Stimulated activated CD8-positive, alpha-beta memory T cell treated with anti-CD3 and anti-CD28 coated beads, Interleukin-4, amount 100 ng/mL, for 24 hours (primary cell): ENCODE measurements around the gene BSG.
"Not testable (repeated sequence)": the region's sequence is repeated elsewhere in the genome, so short reads cannot be mapped to it uniquely, and the experiment has no call there.

Experiments used
- DNase-seq: peaks from one replicate; pipeline ENCODE4 v3.0.0-alpha.2; 2020; ENCODE audit warnings: low read depth

BSG gene

DNA sequence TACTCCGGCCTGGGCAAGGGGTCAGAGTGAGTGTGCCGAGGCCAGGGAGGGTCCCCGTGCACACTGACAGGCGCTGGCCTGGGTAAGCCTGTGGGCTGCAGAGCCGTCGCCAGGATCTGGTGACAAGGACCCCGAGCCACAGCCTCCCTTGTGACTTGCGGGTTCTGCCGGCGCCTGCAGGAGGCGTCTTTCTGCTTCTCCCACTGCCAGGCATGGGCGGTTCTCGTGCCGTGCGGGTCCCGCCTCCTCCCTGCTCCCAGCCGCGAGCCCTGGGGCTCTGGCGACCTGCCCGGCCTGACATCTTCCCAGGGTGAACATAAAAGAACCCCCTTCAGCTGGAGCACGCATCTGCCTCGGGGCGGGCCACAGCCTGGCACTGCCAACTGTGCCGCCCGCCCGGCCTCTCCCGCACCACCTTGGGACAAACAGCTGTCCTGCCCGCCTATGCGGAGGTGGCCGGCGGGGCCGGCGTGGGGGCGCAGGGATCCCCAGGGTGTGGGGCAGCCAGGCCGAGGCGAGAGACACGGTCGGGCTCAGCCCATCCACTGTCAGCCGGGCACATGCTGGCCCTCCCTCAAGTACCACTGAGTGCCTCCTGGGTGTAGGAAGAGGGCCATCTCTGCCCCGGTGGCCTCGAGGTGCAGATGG, 15.8 kb downstream of the BSG start:
- DNase-seq = peak; percentile 45

DNA sequence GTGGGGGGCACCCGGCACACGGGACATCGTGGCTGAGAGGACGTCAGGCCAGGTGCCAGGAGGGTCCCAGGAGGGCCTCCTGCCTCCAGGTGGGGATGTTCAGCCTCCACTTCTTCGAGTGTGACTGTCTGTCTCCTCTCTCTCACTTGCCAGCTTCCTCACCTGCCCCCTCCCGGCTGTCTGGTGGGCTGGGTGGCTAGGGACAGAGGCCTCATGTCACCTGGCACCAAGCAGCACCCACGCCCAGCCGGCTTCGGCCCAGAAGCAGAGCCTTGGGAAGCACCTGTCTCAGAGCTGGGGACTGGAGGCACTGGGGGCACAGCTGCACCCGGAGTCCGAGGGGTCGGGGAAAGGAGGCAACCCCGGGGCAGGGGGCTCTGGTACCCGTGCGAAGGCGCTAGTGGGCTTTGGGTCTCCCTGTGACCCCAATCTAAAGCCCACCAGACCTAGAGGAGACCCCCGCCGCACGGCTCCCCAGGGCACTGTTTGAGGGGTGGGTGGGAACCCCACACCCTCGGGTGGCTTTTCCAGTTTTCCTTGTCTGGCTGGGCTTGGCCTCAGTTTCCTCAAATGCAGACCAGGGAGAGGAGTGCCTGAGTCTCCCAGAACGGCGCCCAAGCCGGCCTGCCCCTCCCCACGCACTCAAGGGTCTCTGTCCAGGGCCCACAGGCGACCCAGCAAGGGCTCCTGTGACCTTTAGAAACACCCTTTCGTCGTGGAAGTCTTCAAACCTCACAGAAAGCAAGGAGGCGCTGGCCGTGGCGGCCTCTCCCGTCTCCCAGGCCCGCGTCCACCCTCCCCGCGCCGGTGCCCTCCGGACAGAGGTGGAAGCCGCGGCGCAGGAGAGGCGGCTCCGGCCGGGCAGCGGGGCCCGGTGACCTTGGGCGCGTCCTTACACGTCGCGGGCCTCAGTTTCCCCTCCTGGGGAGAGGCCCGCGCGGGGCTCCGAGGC, 16.6 kb downstream of the BSG start:
- no peak for DNase-seq

DNA sequence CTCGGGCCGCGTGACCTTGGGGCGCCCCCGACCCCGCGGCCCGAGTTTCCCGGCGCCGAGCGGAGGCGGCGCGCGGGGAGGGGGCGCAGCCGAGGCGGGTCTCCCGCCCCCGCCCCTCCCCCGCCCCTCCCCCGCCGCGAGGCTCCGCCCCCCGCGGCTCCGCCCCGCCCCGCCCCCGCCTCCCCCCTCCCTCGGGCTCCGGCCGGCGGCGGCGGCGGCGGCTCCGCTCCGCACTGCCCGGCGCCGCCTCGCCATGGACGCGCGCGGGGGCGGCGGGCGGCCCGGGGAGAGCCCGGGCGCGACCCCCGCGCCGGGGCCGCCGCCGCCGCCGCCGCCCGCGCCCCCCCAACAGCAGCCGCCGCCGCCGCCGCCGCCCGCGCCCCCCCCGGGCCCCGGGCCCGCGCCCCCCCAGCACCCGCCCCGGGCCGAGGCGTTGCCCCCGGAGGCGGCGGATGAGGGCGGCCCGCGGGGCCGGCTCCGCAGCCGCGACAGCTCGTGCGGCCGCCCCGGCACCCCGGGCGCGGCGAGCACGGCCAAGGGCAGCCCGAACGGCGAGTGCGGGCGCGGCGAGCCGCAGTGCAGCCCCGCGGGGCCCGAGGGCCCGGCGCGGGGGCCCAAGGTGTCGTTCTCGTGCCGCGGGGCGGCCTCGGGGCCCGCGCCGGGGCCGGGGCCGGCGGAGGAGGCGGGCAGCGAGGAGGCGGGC, 17.4 kb downstream of the BSG start, which contains the start of gene HCN2:
TSS of gene HCN2 (plus strand) at position 189 of the 703 bp plus-strand sequence. CDS start at position 254, 65 bp downstream.
- DNase-seq = no peak

DNA sequence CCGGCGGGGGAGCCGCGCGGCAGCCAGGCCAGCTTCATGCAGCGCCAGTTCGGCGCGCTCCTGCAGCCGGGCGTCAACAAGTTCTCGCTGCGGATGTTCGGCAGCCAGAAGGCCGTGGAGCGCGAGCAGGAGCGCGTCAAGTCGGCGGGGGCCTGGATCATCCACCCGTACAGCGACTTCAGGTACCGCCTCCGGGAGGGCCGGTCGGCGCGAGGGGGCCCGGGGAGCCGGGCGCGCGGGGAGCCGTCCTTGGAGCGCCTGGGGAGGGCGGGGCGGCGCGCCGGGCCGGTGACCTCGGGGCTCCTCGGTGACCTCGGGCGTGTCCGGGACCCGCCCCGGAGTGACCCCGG, 18.0 kb downstream of the BSG start:
- DNase-seq = no peak

DNA sequence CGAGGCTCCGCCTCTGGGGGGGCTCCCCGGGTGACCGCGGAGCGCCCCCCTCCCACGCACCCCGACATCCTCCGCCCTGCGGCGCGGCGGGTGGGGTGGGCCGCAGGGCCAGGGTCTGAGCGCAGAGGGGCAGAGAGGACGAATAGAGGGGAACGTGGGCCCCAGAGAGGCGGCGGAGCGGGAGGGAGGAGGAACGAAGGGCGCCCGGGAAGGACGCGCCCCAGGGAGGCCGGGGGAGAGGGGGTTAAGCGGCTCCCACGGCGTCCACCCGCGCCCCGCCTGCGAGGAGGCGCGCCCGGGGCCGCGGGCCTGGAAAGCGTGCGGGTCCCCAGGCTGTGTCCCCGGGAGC, 18.3 kb downstream of the BSG start:
- no peak for DNase-seq

DNA sequence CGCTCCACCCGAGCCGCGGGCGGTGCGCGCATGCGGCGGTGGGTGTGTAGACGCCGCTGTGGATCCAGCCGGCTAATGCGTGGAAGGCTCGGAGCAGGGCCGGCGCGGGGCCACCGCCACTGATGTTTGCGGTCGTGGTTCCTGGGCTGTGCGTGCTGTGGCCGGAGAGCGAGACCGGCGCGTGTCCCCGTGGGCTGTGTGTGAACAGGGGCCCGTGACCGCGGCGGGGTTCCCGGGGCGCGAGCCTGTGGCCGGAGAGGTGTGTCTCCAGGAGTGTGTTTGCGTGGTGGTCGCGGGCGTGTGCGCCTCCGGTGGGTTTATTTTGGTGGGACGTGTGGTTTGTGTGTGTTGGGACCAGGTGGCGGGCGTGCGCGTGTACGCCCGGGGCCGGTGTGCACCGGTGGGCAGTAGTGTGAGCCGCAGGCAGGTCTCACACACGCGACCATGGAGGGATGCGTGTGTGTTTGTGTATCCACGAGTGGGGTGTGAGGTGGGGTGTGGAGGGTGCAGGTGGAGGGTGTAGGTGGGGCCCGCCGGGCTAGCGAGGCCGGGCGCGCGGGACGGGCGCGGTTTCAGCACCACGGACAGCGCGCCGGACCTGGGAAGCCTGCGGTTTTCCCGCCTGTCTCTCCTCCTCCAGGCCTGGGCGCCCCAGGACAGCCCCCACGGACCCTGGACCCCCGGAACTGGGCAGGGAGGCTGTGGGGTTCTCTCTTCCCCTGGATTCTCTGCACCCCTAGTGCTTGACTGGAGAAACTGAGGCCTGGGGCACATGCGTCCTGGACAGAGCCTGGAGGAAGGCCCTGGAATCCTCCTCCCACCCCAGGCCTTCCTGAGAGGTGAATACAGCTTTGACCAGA, 18.9 kb downstream of the BSG start:
- DNase-seq = no peak

DNA sequence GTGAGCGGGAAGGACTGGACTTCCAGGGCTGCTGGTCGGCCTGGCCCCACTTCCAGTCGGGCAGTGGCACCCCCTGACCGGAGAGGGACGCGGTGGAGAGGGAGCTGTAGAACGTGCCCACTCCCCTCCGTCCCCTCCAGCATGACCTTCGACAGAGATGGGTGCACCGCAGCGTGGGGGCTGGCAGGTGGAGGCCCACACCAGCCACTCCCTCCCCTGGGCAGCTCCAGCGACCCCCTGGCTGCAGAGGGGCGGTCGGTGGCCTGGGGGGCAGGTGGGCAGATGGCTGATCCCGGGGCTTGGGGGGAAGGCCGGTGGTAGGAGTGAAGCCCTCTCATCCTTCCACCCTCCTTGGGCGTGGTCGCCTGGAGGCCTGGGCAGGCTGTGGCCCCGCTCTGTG, 19.7 kb downstream of the BSG start:
- DNase-seq = no peak

DNA sequence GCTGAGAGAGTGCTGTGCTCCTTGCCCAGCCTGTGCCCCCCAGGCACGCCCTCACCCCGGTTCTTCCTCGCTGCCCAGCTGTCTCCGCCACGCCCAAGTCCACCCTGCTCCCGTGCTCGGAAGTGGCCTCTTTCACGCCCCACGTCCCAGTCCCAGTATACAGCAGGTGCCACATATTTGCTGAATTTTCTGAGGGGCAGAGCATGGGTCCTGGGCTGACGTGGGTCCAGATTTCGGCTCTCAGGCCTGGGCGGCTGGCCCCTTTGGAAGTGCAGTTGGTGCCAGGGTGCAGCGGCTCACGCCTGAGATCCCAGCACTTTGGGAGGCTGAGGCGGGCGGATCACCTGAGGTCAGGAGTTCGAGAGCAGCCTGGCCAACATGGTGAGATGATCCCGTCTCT, 20.7 kb downstream of the BSG start:
- no peak for DNase-seq

DNA sequence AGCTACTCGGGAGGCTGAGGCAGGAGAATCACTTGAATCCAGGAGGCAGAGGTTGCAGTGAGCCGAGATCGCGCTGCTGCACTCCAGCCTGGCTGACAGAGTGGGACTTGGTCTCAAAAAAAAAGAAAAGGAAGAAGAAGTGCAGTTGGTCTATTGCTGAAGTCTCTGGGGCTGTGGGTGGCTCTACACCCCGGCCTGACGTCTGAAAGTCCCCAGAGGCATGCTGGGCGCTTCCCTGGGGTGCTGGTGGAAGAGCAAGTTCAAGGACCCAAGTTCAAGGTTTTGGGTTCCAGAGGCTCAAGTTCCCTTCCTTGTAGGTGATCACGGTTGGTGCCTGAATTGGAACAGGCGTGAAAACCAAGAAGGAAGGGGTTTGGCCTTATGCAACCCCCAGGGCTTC, 21.1 kb downstream of the BSG start:
- no peak for DNase-seq

DNA sequence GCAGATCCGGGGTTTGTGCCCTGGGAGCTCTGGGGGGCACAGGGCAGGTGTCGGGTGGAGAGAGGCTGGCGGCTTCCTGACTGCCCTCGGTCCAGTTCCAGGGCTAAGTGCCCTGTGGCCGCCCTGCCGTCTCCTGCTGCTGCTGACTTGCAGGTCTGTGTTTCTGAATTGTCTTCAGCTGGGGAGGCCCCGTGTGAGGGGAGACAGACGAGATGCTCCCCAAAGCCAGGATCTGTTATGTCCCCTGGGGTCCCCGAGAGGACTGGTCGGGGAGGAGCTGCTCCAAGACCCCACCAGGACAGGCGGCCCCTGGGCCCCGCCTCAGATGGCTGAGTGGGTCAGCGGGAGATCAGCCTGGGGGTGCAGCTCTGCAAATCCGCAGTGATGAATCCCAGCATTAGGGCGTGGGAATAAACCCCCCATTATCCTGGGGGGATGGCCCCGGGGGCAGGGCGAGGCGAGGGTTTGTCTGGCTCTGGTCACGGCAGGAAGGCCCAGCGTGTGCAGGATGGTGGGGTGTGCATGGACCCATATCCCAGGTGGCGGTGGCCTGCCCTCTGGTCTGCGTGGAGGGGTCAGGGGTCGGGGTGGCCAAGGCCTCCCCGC, 22.0 kb downstream of the BSG start:
- no peak for DNase-seq

DNA sequence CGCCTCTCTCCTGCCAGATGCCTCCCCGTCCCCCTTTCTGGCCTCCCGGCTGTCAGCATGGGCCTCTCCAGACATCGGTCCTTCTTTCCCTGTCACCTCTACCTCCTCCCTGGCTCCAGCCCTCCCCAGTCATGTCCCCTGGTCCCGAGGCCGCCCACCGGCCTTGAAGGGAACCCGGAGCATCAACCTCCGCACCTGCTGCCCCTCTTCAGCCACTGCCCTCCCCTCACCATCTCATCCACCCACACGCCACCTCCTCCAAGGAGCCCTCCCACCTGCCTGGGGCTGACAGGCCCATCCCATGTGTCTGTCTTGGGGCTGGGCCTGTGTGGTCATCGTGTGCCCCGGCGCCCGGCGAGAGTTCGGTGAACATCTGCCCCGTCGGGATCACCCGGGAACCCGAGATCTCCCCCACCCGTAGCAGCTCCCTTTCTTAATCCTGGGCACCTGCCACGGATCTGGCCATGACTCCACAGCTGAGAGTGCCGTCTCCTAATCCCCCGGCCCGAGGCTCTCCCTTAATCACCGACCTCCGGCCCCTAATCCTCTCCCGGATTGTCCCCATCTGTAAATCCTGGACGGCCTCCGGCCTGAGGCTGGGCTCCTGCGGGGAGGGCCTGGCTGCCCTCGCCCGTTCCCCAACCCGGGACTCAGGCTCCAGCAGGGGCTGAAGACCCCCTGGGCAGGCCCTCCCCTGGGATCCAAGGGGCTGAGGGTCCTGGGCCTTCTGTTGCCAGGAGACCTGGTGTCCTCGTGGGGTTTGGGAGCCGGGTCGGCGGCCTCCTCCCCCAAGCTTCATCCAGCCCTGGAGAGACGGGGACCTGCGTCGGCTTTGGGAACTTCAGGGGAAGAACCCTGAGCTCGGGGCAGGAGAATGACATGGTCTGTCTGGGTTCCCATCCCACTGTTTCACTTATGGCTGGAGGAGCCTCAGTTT, 23.2 kb downstream of the BSG start:
- DNase-seq = no peak

DNA sequence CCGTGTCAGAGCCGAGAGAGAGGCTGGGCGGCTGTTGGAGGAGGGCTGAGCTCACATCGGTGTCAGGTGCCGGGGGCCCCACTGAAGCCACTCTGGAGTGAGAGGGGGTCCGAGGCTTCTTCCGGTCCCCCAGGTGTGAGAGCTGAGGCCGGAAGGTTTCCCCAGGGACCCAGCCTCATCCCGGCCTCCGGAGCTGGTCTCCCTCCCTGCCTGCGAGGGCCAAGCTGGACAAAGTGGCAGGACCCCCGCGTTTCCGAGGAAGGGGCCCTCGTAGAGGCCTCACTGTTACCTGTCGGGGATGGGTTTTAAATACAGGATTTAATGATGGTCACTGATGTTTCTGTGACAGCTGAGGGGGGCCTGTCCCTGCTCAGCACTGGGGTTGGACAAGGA, 23.9 kb downstream of the BSG start:
- DNase-seq = no peak

DNA sequence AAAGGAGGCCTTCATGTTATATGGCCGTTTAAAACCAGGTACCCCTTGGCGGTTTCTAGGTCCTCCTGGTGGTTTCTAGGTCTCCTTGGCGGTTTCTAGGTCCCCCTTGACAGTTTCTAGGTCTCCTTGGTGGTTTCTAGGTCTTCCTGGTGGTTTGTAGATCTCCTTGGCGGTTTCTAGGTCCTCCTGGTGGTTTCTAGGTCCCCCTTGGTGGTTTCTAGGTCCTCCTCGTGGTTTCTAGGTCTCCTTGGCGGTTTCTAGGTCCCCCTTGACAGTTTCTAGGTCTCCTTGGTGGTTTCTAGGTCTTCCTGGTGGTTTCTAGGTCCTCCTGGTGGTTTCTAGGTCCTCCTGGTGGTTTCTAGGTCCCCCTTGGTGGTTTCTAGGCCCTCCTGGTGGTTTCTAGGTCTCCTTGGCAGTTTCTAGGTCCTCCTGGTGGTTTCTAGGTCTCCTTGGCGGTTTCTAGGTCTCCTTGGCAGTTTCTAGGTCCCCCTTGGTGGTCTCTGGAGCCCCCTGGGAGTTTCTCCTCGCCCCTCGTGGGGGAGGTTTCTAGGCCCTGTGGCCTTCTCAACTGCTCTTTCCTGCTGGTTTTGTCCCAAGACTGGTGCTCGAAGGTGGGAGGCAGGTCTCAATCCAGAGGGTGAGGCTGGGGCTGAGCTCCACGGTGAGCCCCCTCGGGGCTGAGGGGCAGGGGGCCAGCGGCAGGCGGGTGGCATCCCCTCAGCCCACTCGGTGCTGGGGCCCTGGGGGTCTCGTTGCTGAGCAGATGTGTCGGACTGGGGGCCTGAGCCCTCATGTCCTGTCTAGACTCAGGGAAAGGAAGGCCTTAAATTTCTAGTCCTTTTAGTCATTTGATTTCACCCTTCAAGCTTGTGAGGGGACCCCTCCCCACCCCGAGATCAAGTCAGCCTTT, 25.3 kb downstream of the BSG start:
- DNase-seq = no peak

DNA sequence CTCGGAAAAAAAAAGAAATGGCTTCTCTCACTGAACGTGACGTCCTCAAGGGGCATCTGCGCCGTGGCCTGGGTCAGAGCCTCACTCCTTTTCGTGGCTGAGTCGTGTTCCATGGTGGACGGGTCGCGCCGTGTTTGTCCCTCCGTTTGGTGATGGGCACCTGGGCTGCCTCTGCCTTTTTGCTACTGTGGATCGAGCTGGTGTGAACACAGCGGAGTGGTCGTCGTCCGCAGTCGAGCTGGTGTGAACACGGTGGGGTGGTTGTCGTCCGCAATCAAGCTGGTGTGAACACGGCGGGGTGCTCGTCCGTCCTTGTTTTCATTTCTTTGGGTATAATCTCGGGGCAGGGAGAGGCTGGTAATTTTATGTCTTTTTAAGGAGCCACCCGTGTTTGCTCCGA, 28.9 kb downstream of the BSG start:
- no peak for DNase-seq

DNA sequence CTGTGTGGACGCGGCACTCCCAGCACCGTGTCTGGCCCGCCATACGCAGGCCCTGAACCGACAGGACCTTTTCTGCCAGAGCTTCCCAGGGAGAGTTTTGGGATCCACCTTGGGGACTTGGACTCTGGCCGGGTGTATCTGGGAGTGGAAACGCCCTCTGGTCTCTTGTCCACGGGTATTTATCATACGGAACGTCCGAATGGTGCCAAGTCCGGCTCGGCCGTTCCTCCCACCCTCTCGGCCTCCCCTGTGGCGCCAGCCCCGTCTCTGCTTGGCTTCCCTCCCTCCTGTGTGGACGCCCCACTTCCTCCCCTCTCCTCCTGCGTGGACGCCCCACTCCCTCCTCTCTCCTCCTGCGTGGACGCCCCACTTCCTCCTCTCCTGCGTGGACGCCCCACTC, 29.4 kb downstream of the BSG start:
- no peak for DNase-seq

DNA sequence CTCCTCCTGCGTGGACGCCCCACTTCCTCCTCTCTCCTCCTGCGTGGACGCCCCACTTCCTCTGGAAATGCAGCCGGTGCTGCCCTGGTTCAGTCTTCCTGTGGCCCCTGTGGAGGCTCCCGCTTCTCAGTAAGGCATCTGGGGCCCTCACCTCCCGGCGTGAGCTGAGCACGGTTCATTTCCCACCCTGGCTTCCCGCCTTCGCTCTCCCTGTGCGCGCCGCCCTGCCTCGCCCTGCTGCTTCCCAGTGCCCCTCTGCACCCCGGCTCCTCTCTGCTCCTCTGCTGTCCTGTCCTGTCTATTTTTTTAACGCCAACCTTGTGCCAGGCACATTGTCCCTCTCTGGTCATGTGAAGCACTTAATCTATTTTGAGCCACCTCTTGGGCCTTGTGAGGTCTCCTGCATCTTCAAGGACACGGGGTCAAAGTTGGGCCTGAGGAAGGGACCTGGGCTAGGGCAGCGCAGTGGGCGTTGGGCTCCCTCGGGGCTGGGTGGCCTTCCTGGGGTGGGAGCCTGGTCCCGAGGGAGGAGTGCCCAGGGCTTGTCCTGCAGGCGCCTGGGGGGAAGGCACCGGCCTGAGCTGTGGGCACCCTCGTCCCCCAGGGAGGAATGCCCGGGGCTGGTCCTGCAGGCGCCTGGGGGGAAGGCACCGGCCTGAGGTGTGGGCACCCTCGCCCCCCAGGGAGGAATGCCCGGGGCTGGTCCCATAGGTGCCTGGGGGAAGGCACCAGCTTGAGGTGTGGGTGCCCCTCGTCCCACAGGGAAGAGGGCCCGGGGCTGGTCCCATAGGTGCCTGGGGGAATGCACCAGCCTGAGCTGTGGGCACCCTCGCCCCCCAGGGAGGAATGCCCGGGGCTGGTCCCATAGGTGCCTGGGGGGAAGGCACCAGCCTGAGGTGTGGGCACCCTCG, 30.2 kb downstream of the BSG start:
- no peak for DNase-seq

DNA sequence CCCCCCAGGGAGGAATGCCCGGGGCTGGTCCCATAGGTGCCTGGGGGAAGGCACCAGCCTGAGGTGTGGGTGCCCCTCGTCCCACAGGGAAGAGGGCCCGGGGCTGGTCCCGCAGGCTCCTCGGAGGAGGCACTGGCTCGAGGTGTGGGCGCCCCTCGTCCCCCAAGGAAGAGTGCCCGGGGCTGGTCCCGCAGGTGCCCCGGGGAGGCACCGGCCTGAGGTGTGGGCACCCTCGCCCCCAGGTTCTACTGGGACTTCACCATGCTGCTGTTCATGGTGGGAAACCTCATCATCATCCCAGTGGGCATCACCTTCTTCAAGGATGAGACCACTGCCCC, 30.9 kb downstream of the BSG start:
- not testable (repeated sequence) for DNase-seq

DNA sequence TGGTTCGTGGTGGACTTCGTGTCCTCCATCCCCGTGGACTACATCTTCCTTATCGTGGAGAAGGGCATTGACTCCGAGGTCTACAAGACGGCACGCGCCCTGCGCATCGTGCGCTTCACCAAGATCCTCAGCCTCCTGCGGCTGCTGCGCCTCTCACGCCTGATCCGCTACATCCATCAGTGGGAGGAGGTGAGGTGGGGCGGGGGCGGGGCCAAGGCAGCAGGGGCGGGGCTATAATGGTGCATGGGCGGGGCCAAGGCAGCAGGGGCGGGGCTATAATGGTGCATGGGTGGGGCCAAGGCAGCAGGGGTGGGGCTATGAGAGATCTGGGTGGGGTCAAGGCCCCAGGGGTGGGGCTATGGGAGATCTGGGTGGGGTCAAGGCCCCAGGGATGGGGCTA, 31.4 kb downstream of the BSG start:
- not testable (repeated sequence) for DNase-seq
